Measurements from ENCODE around the gene GABPA.

Gene GABPA

GRCh38 chr21:25742900-25743299, 8.1 kb downstream of the GABPA start:
- Histone ChIP-seq H3K36me3 (ENCODE audit: control insufficient read depth, insufficient read depth, low read length) (peaks cover 36% of the 10 kb centered on the region), H3K27ac (ENCODE audit: low read depth, low read length) (no peak overlapping the region), H3K4me1 (ENCODE audit: control insufficient read depth, insufficient read depth, low read length) (no peaks in the 10 kb centered on the region), H3K27me3 (ENCODE audit: control insufficient read depth, insufficient read depth, low read length) (no peaks in the 10 kb centered on the region), H3K9me3 (ENCODE audit: control insufficient read depth, insufficient read depth, low read length) (no peaks in the 10 kb centered on the region), H3K4me3 (ENCODE audit: low read depth, low read length) (no peak overlapping the region), H3K9ac (ENCODE audit: low read depth, low read length) (no peak overlapping the region)

- H3K36me3 ChIP-seq (ENCODE audit: control insufficient read depth, insufficient read depth, low read length), result peaks cover 55% of the 10 kb centered on the region
Measured at GRCh38 chr21:25744854-25745253, 10.1 kb downstream of the GABPA start.

GRCh38 chr21:25750085-25750484, 15.3 kb downstream of the GABPA start:
- H3K9ac ChIP-seq (ENCODE audit: low read depth, low read length), result no peak overlapping the region

More at GRCh38 chr21:25744854-25745253, 10.1 kb downstream of the GABPA start:
- no peaks in the 10 kb centered on the region for H3K4me1 ChIP-seq (ENCODE audit: control insufficient read depth, insufficient read depth, low read length)
- H3K9me3 ChIP-seq (ENCODE audit: control insufficient read depth, insufficient read depth, low read length), result no peaks in the 10 kb centered on the region
- no peak overlapping the region for H3K4me3 ChIP-seq (ENCODE audit: low read depth, low read length)
- no peaks in the 10 kb centered on the region for H3K27me3 ChIP-seq (ENCODE audit: control insufficient read depth, insufficient read depth, low read length)
- H3K27ac ChIP-seq (ENCODE audit: low read depth, low read length), result no peak overlapping the region
- H3K9ac ChIP-seq (ENCODE audit: low read depth, low read length), result no peak overlapping the region

GRCh38 chr21:25752416-25752815, 17.6 kb downstream of the GABPA start:
- H3K36me3 ChIP-seq (ENCODE audit: control insufficient read depth, insufficient read depth, low read length), result peaks cover 76% of the 10 kb centered on the region
- no peak overlapping the region for H3K27ac ChIP-seq (ENCODE audit: low read depth, low read length)
- no peaks in the 10 kb centered on the region for H3K4me1 ChIP-seq (ENCODE audit: control insufficient read depth, insufficient read depth, low read length)
- H3K9me3 ChIP-seq (ENCODE audit: control insufficient read depth, insufficient read depth, low read length), result no peaks in the 10 kb centered on the region
- H3K9ac ChIP-seq (ENCODE audit: low read depth, low read length), result no peak overlapping the region
- no peak overlapping the region for H3K4me3 ChIP-seq (ENCODE audit: low read depth, low read length)
- H3K27me3 ChIP-seq (ENCODE audit: control insufficient read depth, insufficient read depth, low read length), result no peaks in the 10 kb centered on the region

More at GRCh38 chr21:25750085-25750484, 15.3 kb downstream of the GABPA start:
- no peak overlapping the region for H3K27ac ChIP-seq (ENCODE audit: low read depth, low read length)
- no peaks in the 10 kb centered on the region for H3K27me3 ChIP-seq (ENCODE audit: control insufficient read depth, insufficient read depth, low read length)
- H3K4me1 ChIP-seq (ENCODE audit: control insufficient read depth, insufficient read depth, low read length), result no peaks in the 10 kb centered on the region
- no peak overlapping the region for H3K4me3 ChIP-seq (ENCODE audit: low read depth, low read length)
- H3K36me3 ChIP-seq (ENCODE audit: control insufficient read depth, insufficient read depth, low read length), result peaks cover 78% of the 10 kb centered on the region
- H3K9me3 ChIP-seq (ENCODE audit: control insufficient read depth, insufficient read depth, low read length), result no peaks in the 10 kb centered on the region

- no peaks in the 10 kb centered on the region for H3K27me3 ChIP-seq (ENCODE audit: control insufficient read depth, insufficient read depth, low read length)
- H3K36me3 ChIP-seq (ENCODE audit: control insufficient read depth, insufficient read depth, low read length), result peaks cover 88% of the 10 kb centered on the region
- no peaks in the 10 kb centered on the region for H3K9me3 ChIP-seq (ENCODE audit: control insufficient read depth, insufficient read depth, low read length)
- H3K27ac ChIP-seq (ENCODE audit: low read depth, low read length), result no peak overlapping the region
- no peak overlapping the region for H3K9ac ChIP-seq (ENCODE audit: low read depth, low read length)
- no peak overlapping the region for H3K4me3 ChIP-seq (ENCODE audit: low read depth, low read length)
- no peaks in the 10 kb centered on the region for H3K4me1 ChIP-seq (ENCODE audit: control insufficient read depth, insufficient read depth, low read length)
Measured at GRCh38 chr21:25756190-25756932, 21.6 kb downstream of the GABPA start.

GRCh38 chr21:25757531-25757930, 22.8 kb downstream of the GABPA start:
- Histone ChIP-seq H3K27ac (ENCODE audit: low read depth, low read length) (no peak overlapping the region), H3K27me3 (ENCODE audit: control insufficient read depth, insufficient read depth, low read length) (no peaks in the 10 kb centered on the region), H3K36me3 (ENCODE audit: control insufficient read depth, insufficient read depth, low read length) (peaks cover 89% of the 10 kb centered on the region), H3K9ac (ENCODE audit: low read depth, low read length) (no peak overlapping the region), H3K4me3 (ENCODE audit: low read depth, low read length) (no peak overlapping the region), H3K9me3 (ENCODE audit: control insufficient read depth, insufficient read depth, low read length) (no peaks in the 10 kb centered on the region), H3K4me1 (ENCODE audit: control insufficient read depth, insufficient read depth, low read length) (no peaks in the 10 kb centered on the region)

- no peak overlapping the region for H3K9ac ChIP-seq (ENCODE audit: low read depth, low read length)
- H3K27me3 ChIP-seq (ENCODE audit: control insufficient read depth, insufficient read depth, low read length), result no peaks in the 10 kb centered on the region
- H3K9me3 ChIP-seq (ENCODE audit: control insufficient read depth, insufficient read depth, low read length), result no peaks in the 10 kb centered on the region
- peaks cover 89% of the 10 kb centered on the region for H3K36me3 ChIP-seq (ENCODE audit: control insufficient read depth, insufficient read depth, low read length)
- H3K4me1 ChIP-seq (ENCODE audit: control insufficient read depth, insufficient read depth, low read length), result no peaks in the 10 kb centered on the region
- H3K4me3 ChIP-seq (ENCODE audit: low read depth, low read length), result no peak overlapping the region
- H3K27ac ChIP-seq (ENCODE audit: low read depth, low read length), result no peak overlapping the region
Measured at GRCh38 chr21:25759573-25759972, 24.8 kb downstream of the GABPA start.

- Histone ChIP-seq H3K27me3 (ENCODE audit: control insufficient read depth, insufficient read depth, low read length) (no peaks in the 10 kb centered on the region), H3K9me3 (ENCODE audit: control insufficient read depth, insufficient read depth, low read length) (no peaks in the 10 kb centered on the region), H3K4me1 (ENCODE audit: control insufficient read depth, insufficient read depth, low read length) (no peaks in the 10 kb centered on the region), H3K27ac (ENCODE audit: low read depth, low read length) (no peak overlapping the region), H3K36me3 (ENCODE audit: control insufficient read depth, insufficient read depth, low read length) (peaks cover 93% of the 10 kb centered on the region), H3K4me3 (ENCODE audit: low read depth, low read length) (no peak overlapping the region), H3K9ac (ENCODE audit: low read depth, low read length) (no peak overlapping the region)
Measured at GRCh38 chr21:25760061-25760460, 25.3 kb downstream of the GABPA start.

GRCh38 chr21:25760677-25761076, 25.9 kb downstream of the GABPA start:
- no peak overlapping the region for H3K9ac ChIP-seq (ENCODE audit: low read depth, low read length)
- no peaks in the 10 kb centered on the region for H3K4me1 ChIP-seq (ENCODE audit: control insufficient read depth, insufficient read depth, low read length)
- H3K9me3 ChIP-seq (ENCODE audit: control insufficient read depth, insufficient read depth, low read length), result no peaks in the 10 kb centered on the region
- H3K4me3 ChIP-seq (ENCODE audit: low read depth, low read length), result no peak overlapping the region
- peaks cover 94% of the 10 kb centered on the region for H3K36me3 ChIP-seq (ENCODE audit: control insufficient read depth, insufficient read depth, low read length)
- no peaks in the 10 kb centered on the region for H3K27me3 ChIP-seq (ENCODE audit: control insufficient read depth, insufficient read depth, low read length)
- H3K27ac ChIP-seq (ENCODE audit: low read depth, low read length), result no peak overlapping the region

- H3K4me1 ChIP-seq (ENCODE audit: control insufficient read depth, insufficient read depth, low read length), result no peaks in the 10 kb centered on the region
- H3K36me3 ChIP-seq (ENCODE audit: control insufficient read depth, insufficient read depth, low read length), result peaks cover 80% of the 10 kb centered on the region
- H3K9me3 ChIP-seq (ENCODE audit: control insufficient read depth, insufficient read depth, low read length), result no peaks in the 10 kb centered on the region
- H3K27me3 ChIP-seq (ENCODE audit: control insufficient read depth, insufficient read depth, low read length), result no peaks in the 10 kb centered on the region
- no peak overlapping the region for H3K27ac ChIP-seq (ENCODE audit: low read depth, low read length)
- no peak overlapping the region for H3K4me3 ChIP-seq (ENCODE audit: low read depth, low read length)
- no peak overlapping the region for H3K9ac ChIP-seq (ENCODE audit: low read depth, low read length)
Measured at GRCh38 chr21:25764065-25764464, 29.3 kb downstream of the GABPA start.

GRCh38 chr21:25767921-25768320, 33.1 kb downstream of the GABPA start:
- Histone ChIP-seq H3K27me3 (ENCODE audit: control insufficient read depth, insufficient read depth, low read length) (no peaks in the 10 kb centered on the region), H3K4me1 (ENCODE audit: control insufficient read depth, insufficient read depth, low read length) (no peaks in the 10 kb centered on the region), H3K9ac (ENCODE audit: low read depth, low read length) (no peak overlapping the region), H3K36me3 (ENCODE audit: control insufficient read depth, insufficient read depth, low read length) (peaks cover 46% of the 10 kb centered on the region), H3K27ac (ENCODE audit: low read depth, low read length) (no peak overlapping the region), H3K4me3 (ENCODE audit: low read depth, low read length) (no peak overlapping the region), H3K9me3 (ENCODE audit: control insufficient read depth, insufficient read depth, low read length) (no peaks in the 10 kb centered on the region)

Data from HUES48 (cell line).